Measurements from ENCODE around the gene STX16.
A peak's percentile ranks its signal among the peaks of the same experiment; 100 is the strongest.
"Not testable (repeated sequence)": the region's sequence is repeated elsewhere in the genome, so short reads cannot be mapped to it uniquely, and the experiment has no call there.

The STX16 gene

DNA sequence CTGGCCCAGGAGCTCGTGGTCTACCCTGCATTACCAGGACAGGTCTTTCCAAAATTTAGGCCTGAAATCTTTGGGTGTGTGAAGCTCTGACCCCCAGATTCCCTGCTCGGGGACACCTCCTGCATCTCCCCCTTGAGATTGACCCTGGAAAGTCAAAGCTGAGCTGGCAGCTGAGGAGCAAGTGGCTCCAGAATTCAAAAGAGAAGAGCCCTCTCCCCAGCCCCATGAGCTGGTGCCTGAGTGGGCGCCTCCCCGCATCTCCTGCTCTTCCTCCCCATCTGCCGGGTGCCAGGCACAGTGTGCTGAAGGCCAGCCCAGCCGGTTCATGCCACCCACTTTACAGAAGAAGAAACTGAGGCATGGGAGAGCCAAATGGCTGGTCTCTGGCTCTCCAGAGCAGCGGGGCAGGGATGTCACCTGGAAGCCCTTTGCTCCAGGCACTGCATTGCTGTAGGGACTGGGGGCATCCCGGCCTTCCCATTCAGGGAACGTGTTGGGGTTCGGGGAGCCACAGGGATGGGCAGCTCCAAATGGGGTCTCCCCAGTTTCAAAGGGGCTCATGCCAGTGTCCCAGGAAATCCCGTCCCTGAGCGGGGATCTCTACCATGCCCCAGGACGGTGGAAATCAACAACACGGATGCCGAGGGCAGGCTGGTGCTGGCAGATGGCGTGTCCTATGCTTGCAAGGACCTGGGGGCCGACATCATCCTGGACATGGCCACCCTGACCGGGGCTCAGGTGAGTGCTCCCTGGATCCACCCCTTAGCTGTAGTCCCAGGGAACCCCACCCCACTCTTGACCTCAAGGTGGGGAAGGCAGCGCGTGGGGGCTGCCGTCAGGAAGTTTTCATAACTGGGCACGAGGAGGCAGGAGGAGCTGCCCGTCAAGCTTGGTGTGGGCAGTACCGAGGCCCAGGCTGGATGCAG is 62.0 kb downstream of the STX16 start:
- DNase-seq: no peak

DNA sequence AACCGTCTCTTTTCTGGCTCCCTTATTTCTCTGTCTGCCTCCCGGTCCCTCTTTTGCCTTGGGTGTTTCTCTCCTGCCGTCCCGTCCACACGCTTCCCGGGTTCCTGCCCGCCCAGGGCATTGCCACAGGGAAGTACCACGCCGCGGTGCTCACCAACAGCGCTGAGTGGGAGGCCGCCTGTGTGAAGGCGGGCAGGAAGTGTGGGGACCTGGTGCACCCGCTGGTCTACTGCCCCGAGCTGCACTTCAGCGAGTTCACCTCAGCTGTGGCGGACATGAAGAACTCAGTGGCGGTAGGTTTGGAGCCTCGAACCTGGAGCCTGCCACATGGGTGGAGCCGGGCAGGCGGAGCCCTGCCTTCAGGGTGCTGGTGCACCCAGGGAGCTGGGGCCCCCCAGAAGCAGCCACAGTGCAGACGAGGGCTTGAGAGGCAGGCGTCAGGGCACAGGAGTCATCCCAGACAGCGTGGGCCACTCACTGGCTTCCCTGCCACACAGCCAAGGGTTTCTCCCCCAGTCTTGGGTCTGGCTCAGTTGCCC is 62.8 kb downstream of the STX16 start:
- DNase-seq: no peak

DNA sequence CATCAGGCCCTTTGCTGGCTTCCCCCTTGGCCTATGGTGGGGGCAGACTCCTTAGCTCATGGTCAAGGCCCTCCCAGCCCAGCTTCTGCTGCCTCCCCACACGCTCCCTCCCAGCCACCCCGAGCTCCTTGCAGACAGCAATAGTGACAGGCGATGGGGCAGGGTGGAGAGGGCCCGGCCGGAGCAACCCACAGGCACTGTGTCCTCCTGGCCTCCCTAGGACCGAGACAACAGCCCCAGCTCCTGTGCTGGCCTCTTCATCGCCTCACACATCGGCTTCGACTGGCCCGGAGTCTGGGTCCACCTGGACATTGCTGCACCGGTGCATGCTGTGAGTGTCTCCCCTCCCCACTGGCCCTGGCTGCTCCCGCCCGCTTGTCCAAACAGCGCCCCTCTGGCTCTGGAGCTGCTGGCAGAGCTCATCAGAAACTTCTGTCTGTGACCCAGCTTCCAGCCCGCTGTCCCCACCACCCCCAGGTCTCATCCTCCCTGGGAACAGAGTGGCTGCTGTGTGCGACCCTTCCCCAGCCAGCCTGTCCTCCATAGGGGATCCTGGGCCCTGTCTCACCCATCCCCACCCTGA is 63.3 kb downstream of the STX16 start:
- DNase-seq: no peak

GRCh38 chr20:58714923-58715351 is 63.9 kb downstream of the STX16 start:
- no peak for DNase-seq

DNA sequence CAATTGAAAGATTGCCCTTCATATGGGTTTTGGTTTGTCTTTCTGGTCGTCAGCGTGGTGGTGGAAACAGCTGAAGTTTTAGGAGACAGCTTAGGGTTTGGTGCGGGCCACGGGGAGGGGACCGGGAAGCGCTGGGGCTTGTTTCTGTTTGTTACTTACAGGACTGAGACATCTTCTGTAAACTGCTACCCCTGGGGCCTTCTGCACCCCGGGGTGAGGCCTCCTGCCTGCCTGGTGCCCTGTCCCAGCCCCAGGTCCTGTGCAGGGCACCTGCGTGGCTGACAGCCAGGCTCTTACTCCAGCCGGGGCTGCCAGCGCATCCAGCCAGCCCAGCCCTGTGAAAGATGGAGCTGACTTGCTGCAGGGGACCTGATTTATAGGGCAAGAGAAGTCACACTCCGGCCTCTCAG is 64.3 kb downstream of the STX16 start:
- DNase-seq: no peak

DNA sequence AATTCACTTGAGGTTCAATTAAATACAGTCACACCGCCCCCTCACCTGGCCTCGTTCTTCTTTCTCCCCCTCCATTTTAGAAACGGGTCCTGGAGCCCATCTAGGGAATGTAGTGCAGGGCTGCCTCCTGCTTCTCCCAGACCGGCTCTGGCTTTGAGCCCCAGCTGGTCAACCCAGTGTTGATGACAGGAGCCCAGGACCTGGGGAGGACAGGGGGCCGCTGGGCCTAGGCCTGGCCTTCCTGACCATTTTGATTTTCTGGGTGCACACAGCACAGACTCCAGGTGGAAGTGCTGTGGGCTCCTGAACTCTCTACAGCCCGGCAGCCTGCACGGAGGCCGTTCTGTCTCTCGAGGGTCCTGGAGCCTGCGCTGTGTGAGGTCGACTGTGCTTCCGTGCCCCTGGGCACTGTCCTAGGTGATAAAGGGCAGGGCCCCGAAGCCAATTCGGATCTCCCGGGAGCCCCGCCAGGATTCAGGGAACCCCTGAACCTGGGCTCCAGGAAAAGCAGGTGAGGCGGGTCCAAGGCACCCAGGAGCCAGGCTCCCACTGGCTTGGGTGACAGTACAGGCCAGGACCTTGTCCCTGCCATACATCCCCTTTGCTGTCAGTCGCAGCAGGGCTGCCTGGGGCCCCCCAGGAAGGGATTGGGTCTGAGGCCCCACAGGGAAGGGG is 64.9 kb downstream of the STX16 start:
- DNase-seq: no peak

DNA sequence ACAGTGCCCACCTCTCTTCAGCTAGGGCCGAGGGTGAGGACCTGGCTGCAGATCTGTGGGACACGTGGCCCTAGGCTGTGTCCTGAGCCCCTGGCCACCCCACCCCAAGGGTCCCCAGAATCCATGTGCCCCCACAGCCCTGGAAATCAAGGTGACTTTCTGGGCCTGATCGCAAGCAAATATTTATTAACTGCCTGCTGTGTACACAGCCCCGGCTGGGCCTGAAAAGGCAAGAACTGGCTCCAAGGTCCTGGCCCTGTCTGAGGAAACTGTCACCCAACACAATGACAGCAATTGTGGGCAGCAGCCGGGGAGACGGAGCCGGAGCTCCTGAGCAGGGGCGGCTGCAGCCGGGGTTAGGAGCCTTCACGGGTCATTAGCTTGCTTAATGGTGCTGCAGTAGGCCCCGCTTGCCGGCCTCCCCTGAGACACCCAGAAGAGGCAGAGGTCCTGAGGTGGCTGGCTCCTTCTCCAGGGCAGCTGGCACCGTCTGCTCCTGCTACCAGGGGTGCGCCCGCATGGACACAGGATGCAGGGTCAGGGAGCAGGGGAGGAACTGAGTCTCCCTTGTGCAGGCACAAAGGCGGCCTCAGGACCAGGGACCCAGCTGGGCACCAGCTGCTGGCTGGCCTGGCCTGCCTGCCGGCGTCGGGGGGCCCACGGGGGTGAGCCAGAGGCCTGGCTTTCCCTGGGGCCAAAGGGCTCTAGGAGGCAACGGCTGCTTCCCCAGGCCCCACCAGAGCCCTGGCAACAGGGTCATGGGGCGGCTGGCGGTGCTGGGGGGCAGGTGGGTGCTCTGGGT is 65.6 kb downstream of the STX16 start:
- DNase-seq: peak; percentile 40

- peak; percentile 43 for DNase-seq
Observed at GRCh38 chr20:58717278-58718091, 66.4 kb downstream of the STX16 start.

GRCh38 chr20:58718121-58718563 is 67.1 kb downstream of the STX16 start:
- DNase-seq: no peak

DNA sequence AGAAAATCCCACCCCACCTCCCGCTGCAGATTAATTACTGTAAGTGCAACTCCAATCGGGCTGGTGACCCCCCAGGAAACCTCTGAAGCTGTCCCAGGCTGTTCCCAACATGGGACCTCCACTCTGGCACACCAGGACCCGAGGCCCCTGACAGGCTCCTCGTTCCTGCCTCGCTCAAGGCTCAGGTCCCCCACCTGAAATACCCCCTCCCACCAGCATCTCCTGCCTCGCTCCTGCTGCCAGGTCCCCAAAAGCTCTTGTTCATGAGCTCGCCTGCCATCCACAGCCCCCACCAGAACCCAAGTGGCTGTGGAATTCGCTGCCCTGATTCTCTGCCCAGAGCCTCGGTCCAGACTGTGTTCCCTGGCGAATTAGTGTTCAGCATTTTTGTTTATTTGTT is 67.6 kb downstream of the STX16 start:
- no peak for DNase-seq

DNA sequence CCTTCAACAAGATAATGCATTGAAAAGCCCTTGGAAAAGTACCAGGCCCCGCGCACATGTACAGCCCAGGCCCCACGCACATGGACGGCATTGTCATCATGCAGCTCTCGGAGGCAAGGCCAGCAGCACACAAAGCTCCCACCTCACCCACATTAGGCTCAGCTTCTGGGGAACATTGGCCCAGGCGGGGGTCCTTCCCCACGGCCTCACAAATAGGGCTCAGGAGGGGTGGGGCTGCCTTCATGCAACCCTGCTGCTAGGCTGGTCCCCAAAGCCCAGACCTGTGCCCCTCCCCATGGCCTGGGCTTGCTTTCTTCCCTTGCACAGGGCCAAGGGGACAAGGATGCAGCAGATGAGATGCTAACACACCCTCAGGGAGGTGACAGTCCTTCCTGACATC is 68.2 kb downstream of the STX16 start:
- DNase-seq: no peak

GRCh38 chr20:58719971-58720371 is 68.9 kb downstream of the STX16 start:
- DNase-seq: no peak

DNA sequence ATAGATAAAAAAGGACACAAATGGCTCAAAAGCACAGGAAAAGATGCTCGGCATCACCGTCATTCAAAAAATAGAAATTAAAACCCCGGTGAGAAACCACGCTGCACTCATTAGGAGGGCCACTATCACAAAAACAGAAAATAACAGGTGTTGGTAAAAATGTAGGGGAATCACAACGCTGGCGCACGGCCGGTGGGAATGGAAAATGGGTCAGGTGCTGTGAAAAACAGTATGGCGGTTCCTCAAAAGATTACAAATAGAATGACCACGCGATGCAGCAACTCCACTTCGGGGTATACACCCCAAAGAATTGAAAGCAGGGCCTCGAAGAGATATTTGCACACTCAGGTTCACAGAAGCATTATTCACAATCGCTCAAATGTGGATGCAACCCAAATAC is 69.8 kb downstream of the STX16 start:
- DNase-seq: no peak

DNA sequence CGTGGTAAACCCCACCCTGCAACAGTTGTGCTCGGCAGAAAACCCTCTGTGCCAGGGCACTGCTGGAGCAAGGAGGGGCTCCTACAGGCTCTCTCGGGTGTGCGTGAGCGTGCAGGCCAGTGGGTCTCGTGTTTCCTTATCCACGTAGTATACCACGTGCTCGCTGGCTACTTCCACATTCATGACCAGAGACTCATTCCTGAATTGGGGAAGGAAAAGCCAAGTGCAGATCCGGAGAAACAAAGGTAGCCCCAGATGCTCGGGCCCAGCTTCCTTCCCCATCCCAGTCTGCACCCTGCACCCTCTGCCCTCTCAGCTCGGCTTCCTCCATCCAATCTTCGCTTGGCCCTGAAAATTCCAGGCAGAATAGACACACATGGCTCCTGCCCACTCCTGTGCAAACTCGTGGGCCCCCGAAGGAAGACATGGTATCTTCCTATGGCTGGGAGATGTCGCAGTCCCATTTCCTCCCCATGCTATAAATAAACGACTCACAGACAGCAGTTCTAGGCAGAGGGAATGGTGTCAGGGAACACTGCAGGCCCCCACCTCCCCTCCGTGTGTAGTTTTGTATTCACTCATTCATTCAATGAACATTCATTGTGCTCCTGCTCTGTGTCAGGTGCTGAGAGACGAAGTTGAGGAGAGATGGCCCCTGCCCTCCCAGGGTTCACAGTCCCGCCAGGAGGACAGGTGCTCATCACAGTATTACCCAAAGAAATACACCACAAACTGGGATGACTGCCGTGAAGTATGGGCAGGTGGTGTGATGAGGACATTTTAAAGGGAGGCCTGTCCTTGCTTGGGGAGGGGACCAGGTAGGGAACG is 71.1 kb downstream of the STX16 start:
- no peak for DNase-seq

GRCh38 chr20:58722877-58723627 is 72.0 kb downstream of the STX16 start:
- no peak for DNase-seq

DNA sequence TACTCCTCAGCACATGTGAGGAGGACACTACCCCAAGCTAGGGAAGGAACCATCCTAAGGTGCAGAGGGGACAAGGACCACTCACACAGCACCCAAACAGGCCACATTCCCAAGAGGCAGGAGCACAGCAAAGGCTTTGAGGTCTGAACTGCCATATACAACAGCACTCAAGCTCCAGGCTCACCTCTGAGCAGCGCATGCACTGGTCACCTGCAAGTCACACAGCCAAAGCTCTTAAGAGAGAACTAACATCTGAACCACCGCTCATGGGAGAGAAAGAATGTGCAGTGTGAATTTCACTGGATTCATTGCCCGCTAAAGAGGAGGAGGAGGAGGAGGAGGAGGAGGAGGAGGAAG is 72.5 kb downstream of the STX16 start:
- DNase-seq: no peak

DNA sequence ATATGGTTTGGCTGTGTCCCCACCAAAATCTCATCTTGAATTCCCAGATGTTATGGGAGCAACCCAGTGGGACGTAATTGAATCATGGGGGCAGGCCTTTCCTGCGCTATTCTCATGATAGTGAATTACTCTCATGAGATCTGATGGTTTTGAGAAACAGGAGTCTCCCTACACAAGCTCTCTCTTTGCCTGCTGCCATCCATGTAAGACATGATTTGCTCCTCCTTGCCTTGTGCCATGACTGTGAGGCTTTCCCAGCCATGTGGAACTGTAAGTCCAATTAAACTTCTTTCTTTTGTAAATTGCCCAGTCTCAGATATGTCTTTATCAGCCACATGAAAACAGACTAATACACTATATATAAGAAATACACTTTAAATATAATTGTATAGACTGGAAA is 75.1 kb downstream of the STX16 start:
- not testable (repeated sequence) for DNase-seq

Measured in activated CD8-positive, alpha-beta memory T cell treated with anti-CD3 and anti-CD28 coated beads, Interleukin-2, amount 50 U/mL, for 48 hours (primary cell).